DND-41 (cell line): Measurements from ENCODE around the gene RING1.

Experiments used
- ATAC-seq: fragments of 200-7000 bp; cut with Tn5 transposase; 3 replicates; pipeline ENCODE4 v1.9.1; 2021; ENCODE audit warnings: low read depth; ENCODE audit not compliant: insufficient read depth
- DNase-seq: peaks from one replicate; pipeline ENCODE4 v3.0.0-alpha.2; 2020
- H2AFZ ChIP-seq: 2 replicates; pipeline ENCODE4 v1.6.0; 2012; ENCODE audit warnings: low read depth, low read length
- H3K27ac ChIP-seq: 2 replicates; pipeline ENCODE4 v1.5.1; 2012; ENCODE audit warnings: low read length, inconsistent platforms
- H3K27me3 ChIP-seq: fragments of 200-600 bp; sonication (generic); 2 replicates; pipeline ENCODE4 v1.6.0; 2012; ENCODE audit warnings: low read length, mild to moderate bottlenecking, inconsistent platforms; ENCODE audit not compliant: insufficient read depth, poor library complexity
- H3K36me3 ChIP-seq: 2 replicates; pipeline ENCODE4 v1.5.1; 2012; ENCODE audit warnings: low read length, inconsistent platforms; ENCODE audit not compliant: insufficient read depth
- H3K4me1 ChIP-seq: 2 replicates; pipeline ENCODE4 v1.5.1; 2012; ENCODE audit warnings: mild to moderate bottlenecking, low read length; ENCODE audit not compliant: insufficient read depth
- H3K4me2 ChIP-seq: 2 replicates; pipeline ENCODE4 v1.6.0; 2012; ENCODE audit warnings: mild to moderate bottlenecking, moderate library complexity, low read length, inconsistent platforms; ENCODE audit not compliant: insufficient read depth
- H3K4me3 ChIP-seq, 2 experiments: fragments of 200-600 bp in 1 of 2; shearing (Covaris generic) in 1 of 2; 2 replicates each; pipeline ENCODE4 v1.5.1; 2012 to 2016; ENCODE audit warnings: inconsistent platforms in 2 of 2, low read length in 2 of 2, mild to moderate bottlenecking in 2 of 2, low read depth in 1 of 2, moderate library complexity in 1 of 2
- H3K79me2 ChIP-seq: 2 replicates; pipeline ENCODE4 v1.6.0; 2012; ENCODE audit warnings: low read length, inconsistent platforms; ENCODE audit not compliant: insufficient read depth
- H3K9ac ChIP-seq: 2 replicates; pipeline ENCODE4 v1.6.0; 2012; ENCODE audit warnings: low read depth, mild to moderate bottlenecking, inconsistent platforms, low read length, moderate library complexity
- H3K9me3 ChIP-seq: 2 replicates; pipeline ENCODE4 v1.5.1; 2012; ENCODE audit warnings: low read length, moderate library complexity, mild to moderate bottlenecking, inconsistent platforms; ENCODE audit not compliant: insufficient read depth, severe bottlenecking
- H4K20me1 ChIP-seq: 2 replicates; pipeline ENCODE4 v1.6.0; 2012; ENCODE audit warnings: low read length; ENCODE audit not compliant: insufficient read depth
- CTCF ChIP-seq: IDR thresholded peaks from 2 replicates; pipeline ENCODE4 v1.5.1; 2012; ENCODE audit warnings: borderline replicate concordance, low read length, moderate library complexity, mild to moderate bottlenecking; ENCODE audit not compliant: poor library complexity, severe bottlenecking; ENCODE audit errors: extremely low read depth
- EZH2 ChIP-seq: IDR thresholded peaks from 3 replicates; pipeline ENCODE4 v1.6.1; 2012; ENCODE audit warnings: borderline replicate concordance, low read depth, mild to moderate bottlenecking, moderate library complexity, low read length, inconsistent platforms; ENCODE audit not compliant: severe bottlenecking

RING1 gene

GRCh38 chr6:33209856-33210255, 1.6 kb downstream of the RING1 start:
- TF ChIP-seq EZH2 (no peak), CTCF (no peak)
- Histone ChIP-seq H3K4me1 (peaks cover 42% of the 10 kb centered on the region), H3K79me2 (peaks cover 13% of the 10 kb centered on the region; the same call in 1 of the 2 replicates), H4K20me1 (peaks cover 10% of the 10 kb centered on the region; the same call in 1 of the 2 replicates), H3K36me3 (peaks cover 13% of the 10 kb centered on the region), H3K9me3 (no peaks in the 10 kb centered on the region), H3K9ac (no peak overlapping the region), H3K4me3 (no peak overlapping the region), H2AFZ (no peak overlapping the region), H3K27me3 (peaks cover 27% of the 10 kb centered on the region), H3K27ac (no peak overlapping the region), H3K4me2 (no peak overlapping the region)
- no peak for DNase-seq
- no peak for ATAC-seq

GRCh38 chr6:33211136-33211535, 2.8 kb downstream of the RING1 start:
- Histone ChIP-seq H3K27me3 (peaks cover 35% of the 10 kb centered on the region), H3K4me1 (peaks cover 33% of the 10 kb centered on the region), H3K27ac (no peak overlapping the region)

GRCh38 chr6:33211666-33212422, 3.5 kb downstream of the RING1 start:
- no peak for TF ChIP-seq EZH2
- no peak for TF ChIP-seq CTCF

More at GRCh38 chr6:33211136-33211535, 2.8 kb downstream of the RING1 start:
- no peak for ATAC-seq
- Histone ChIP-seq H3K36me3 (peaks cover 13% of the 10 kb centered on the region), H3K9ac (no peak overlapping the region), H3K9me3 (no peaks in the 10 kb centered on the region), H3K4me3 (no peak overlapping the region), H4K20me1 (peaks cover 10% of the 10 kb centered on the region; the same call in 1 of the 2 replicates), H3K79me2 (peaks cover 13% of the 10 kb centered on the region; the same call in 1 of the 2 replicates), H2AFZ (no peak overlapping the region), H3K4me2 (no peak overlapping the region)
- no peak for DNase-seq
- TF ChIP-seq CTCF (no peak), EZH2 (no peak)

More at GRCh38 chr6:33211666-33212422, 3.5 kb downstream of the RING1 start:
- Histone ChIP-seq H3K4me1 (peaks cover 33% of the 10 kb centered on the region), H3K79me2 (peaks cover 13% of the 10 kb centered on the region; the same call in 1 of the 2 replicates), H3K27me3 (peaks cover 35% of the 10 kb centered on the region), H2AFZ (no peak overlapping the region), H3K9ac (no peak overlapping the region), H3K4me3 (no peak overlapping the region), H4K20me1 (peaks cover 10% of the 10 kb centered on the region; the same call in 1 of the 2 replicates), H3K27ac (no peak overlapping the region), H3K9me3 (no peaks in the 10 kb centered on the region), H3K4me2 (no peak overlapping the region), H3K36me3 (peaks cover 13% of the 10 kb centered on the region)
- no peak for ATAC-seq
- DNase-seq = no peak
